GM23338 (cell line): ENCODE measurements around the gene PLAAT5. TPM values are rescaled to one million over a fixed set of nuclear protein-coding genes. Genes with fewer than 3 reads are reported as not detected.

Experiments used
- ATAC-seq: fragments of 200-7000 bp; cut with Tn5 transposase; 3 replicates; pipeline ENCODE4 v1.9.1; 2020
- DNase-seq: peaks from one replicate; pipeline ENCODE4 v3.0.0-alpha.2; 2015; ENCODE audit warnings: low spot score
- H2AFZ ChIP-seq: fragments of 200-600 bp; sonication (generic); 2 replicates; pipeline ENCODE4 v1.8.0; 2016; ENCODE audit warnings: antibody characterized with exemption, mild to moderate bottlenecking, moderate library complexity
- H3F3A ChIP-seq: fragments of 200-600 bp; sonication (generic); replicated peaks from 2 replicates; pipeline ENCODE4 v1.8.0; 2017; ENCODE audit warnings: antibody characterized with exemption, mixed run types, low read depth
- H3K27ac ChIP-seq: fragments of 200-600 bp; sonication (generic); 2 replicates; pipeline ENCODE4 v1.6.1; 2016; ENCODE audit warnings: low read depth
- H3K27me3 ChIP-seq: fragments of 200-600 bp; sonication (generic); 2 replicates; pipeline ENCODE4 v1.8.0; 2016; ENCODE audit warnings: mild to moderate bottlenecking, mixed run types, moderate library complexity; ENCODE audit not compliant: insufficient read depth
- H3K36me3 ChIP-seq: fragments of 200-600 bp; sonication (generic); 2 replicates; pipeline ENCODE4 v1.8.0; 2016; ENCODE audit warnings: mild to moderate bottlenecking; ENCODE audit not compliant: insufficient read depth
- H3K4me1 ChIP-seq: fragments of 200-600 bp; sonication (generic); 2 replicates; pipeline ENCODE4 v1.8.0; 2016; ENCODE audit warnings: mild to moderate bottlenecking, moderate library complexity; ENCODE audit not compliant: insufficient read depth
- H3K4me2 ChIP-seq: fragments of 200-600 bp; sonication (generic); 2 replicates; pipeline ENCODE4 v1.7.1; 2017; ENCODE audit warnings: mixed run types
- H3K4me3 ChIP-seq: fragments of 200-600 bp; sonication (generic); 2 replicates; pipeline ENCODE4 v1.6.1; 2016; ENCODE audit warnings: mixed run types
- H3K79me2 ChIP-seq: fragments of 200-600 bp; sonication (generic); replicated peaks from 2 replicates; pipeline ENCODE4 v1.8.0; 2017; ENCODE audit warnings: mild to moderate bottlenecking; ENCODE audit not compliant: insufficient read depth
- H3K9me2 ChIP-seq: fragments of 200-600 bp; sonication (generic); 2 replicates; pipeline ENCODE4 v1.8.0; 2017; ENCODE audit not compliant: insufficient read depth
- H4K20me1 ChIP-seq: fragments of 200-600 bp; sonication (generic); replicated peaks from 2 replicates; pipeline ENCODE4 v1.8.0; 2017; ENCODE audit warnings: mild to moderate bottlenecking; ENCODE audit not compliant: insufficient read depth
- H3K27ac Mint-ChIP-seq: 2 replicates; pipeline ENCODE4 v1.8.0; 2020; ENCODE audit warnings: inconsistent platforms, mild to moderate bottlenecking, moderate library complexity, mixed read lengths
- H3K27me3 Mint-ChIP-seq: 3 replicates; pipeline ENCODE4 v1.8.0; 2022; ENCODE audit warnings: low read depth, mild to moderate bottlenecking, moderate library complexity, mixed read lengths, inconsistent platforms; ENCODE audit not compliant: insufficient read depth, poor library complexity
- H3K36me3 Mint-ChIP-seq: 3 replicates; pipeline ENCODE4 v1.8.0; 2021; ENCODE audit warnings: low read depth, mild to moderate bottlenecking, inconsistent platforms, moderate library complexity, mixed read lengths
- H3K4me1 Mint-ChIP-seq: 3 replicates; pipeline ENCODE4 v1.8.0; 2020; ENCODE audit warnings: mild to moderate bottlenecking, inconsistent platforms, mixed read lengths
- H3K4me3 Mint-ChIP-seq: 3 replicates; pipeline ENCODE4 v1.8.0; 2021; ENCODE audit warnings: moderate library complexity, mild to moderate bottlenecking, inconsistent platforms, mixed read lengths
- H3K9me3 Mint-ChIP-seq: 3 replicates; pipeline ENCODE4 v1.8.0; 2020; ENCODE audit warnings: moderate library complexity, mild to moderate bottlenecking, inconsistent platforms, mixed read lengths
- CREB1 ChIP-seq: fragments of 250-450 bp; sonication (Bioruptor Pico); IDR thresholded peaks from 2 replicates; pipeline ENCODE4 v1.5.0; 2020; ENCODE audit warnings: low read depth, mild to moderate bottlenecking, moderate library complexity
- CTCF ChIP-seq, 2 experiments: fragments of 200-600 bp in 1 of 2; sonication (generic) in 1 of 2; conservative IDR thresholded peaks; 2 replicates each; pipeline versions ENCODE4 v1.5.1 to v1.6.1; 2016 to 2017; ENCODE audit warnings: antibody characterized with exemption in 2 of 2, low read depth in 2 of 2, mild to moderate bottlenecking in 2 of 2, moderate library complexity in 1 of 2
- ETS1 ChIP-seq: IDR thresholded peaks from 2 replicates; pipeline ENCODE4 v1.6.1; 2016; ENCODE audit warnings: antibody characterized with exemption
- EZH2 ChIP-seq: fragments of 200-600 bp; sonication (generic); IDR thresholded peaks from one replicate; pipeline ENCODE4 v1.8.0; 2017; ENCODE audit warnings: antibody characterized with exemption, mild to moderate bottlenecking, low read depth; ENCODE audit not compliant: unreplicated experiment
- EZH2phosphoT487 ChIP-seq: fragments of 200-600 bp; sonication (generic); IDR thresholded peaks from one replicate; pipeline ENCODE4 v1.8.1; 2018; ENCODE audit warnings: antibody characterized with exemption; ENCODE audit not compliant: unreplicated experiment
- JUNB ChIP-seq: IDR thresholded peaks from one replicate; pipeline ENCODE4 v1.6.1; 2016; ENCODE audit warnings: antibody characterized with exemption; ENCODE audit not compliant: unreplicated experiment
- NANOG ChIP-seq: IDR thresholded peaks from 2 replicates; pipeline ENCODE4 v1.6.1; 2016; ENCODE audit warnings: antibody characterized with exemption, borderline replicate concordance
- POLR2AphosphoS5 ChIP-seq: IDR thresholded peaks from 2 replicates; pipeline ENCODE4 v1.6.1; 2016; ENCODE audit warnings: antibody characterized with exemption, low read depth
- REST ChIP-seq: IDR thresholded peaks from one replicate; pipeline ENCODE4 v1.6.1; 2018; ENCODE audit warnings: antibody characterized with exemption; ENCODE audit not compliant: unreplicated experiment
- ZNF331 ChIP-seq: fragments of 250-450 bp; sonication (Bioruptor Pico); IDR thresholded peaks from 2 replicates; pipeline ENCODE4 v1.5.0; 2020; ENCODE audit warnings: low read depth, mild to moderate bottlenecking, moderate library complexity
- polyA plus RNA-seq: library from polyadenylated mRNA; unstranded; fragments of >200 nt; fragmentation: Nextera tagmentation; extraction: Ambion mirVana; gene quantifications from 2 replicates; pipeline ENCODE4 v1.2.1, GENCODE V29; 2016
- total RNA-seq: library from RNA; depleted of rRNA; stranded (reverse); fragments of >200 nt; shearing (Covaris generic); gene quantifications from 2 replicates; pipeline ENCODE4 v1.2.3, GENCODE V29; 2014

Gene PLAAT5
- total and polyA plus RNA-seq, 2 experiments from 2014 or later: 7.7 to 11.6 TPM

- TF ChIP-seq REST: no peak
Observed at GRCh38 chr11:63537293-63538101, 46.5 kb upstream of the PLAAT5 start (continued).

- Histone ChIP-seq H3K27me3 (no peaks in the 10 kb centered on the region), H3K9me2 (peaks cover 9% of the 10 kb centered on the region; the same call in 1 of the 2 replicates), H3K4me3 (no peak within 1 kb of the TSS), H2AFZ (no peak within 1 kb of the TSS), H3K79me2 (no peaks in the 10 kb centered on the region), H3K36me3 (no peaks in the 10 kb centered on the region), H3F3A (0 out of 2 replicates have a peak, but pooled peaks cover 8% of the 10 kb centered on the region), H3K4me2 (no peak within 1 kb of the TSS), H3K4me1 (peaks cover 14% of the 10 kb centered on the region), H3K27ac (no peak within 1 kb of the TSS), H4K20me1 (no peaks in the 10 kb centered on the region)
- Mint-ChIP-seq H3K36me3 (no peaks in the 10 kb centered on the region; the same call in 1 of the 3 replicates), H3K27me3 (peaks cover 10% of the 10 kb centered on the region), H3K27ac (no peak within 1 kb of the TSS), H3K4me3 (no peak within 1 kb of the TSS), H3K4me1 (peaks cover 26% of the 10 kb centered on the region), H3K9me3 (0 out of 3 replicates have a peak, but pooled peaks cover 4% of the 10 kb centered on the region)
- DNase-seq (no peak), ATAC-seq (no peak; the same call in 2 of the 3 replicates)
- no peak for TF ChIP-seq POLR2AphosphoS5
- no peak for TF ChIP-seq NANOG
- no peak for TF ChIP-seq CTCF (conservative IDR thresholded peaks at IDR 0.05; ENCODE audit: low read depth in 2 of 2)
- TF ChIP-seq CREB1 (CRISPR knock-in tag): no peak
- no peak for TF ChIP-seq REST
- no peak for TF ChIP-seq ZNF331 (CRISPR knock-in tag)
- no peak for TF ChIP-seq EZH2
- TF ChIP-seq EZH2phosphoT487: no peak
- TF ChIP-seq JUNB: no peak
- no peak for TF ChIP-seq ETS1
Observed at GRCh38 chr11:63536669-63537292, 45.8 kb upstream of the PLAAT5 start, which contains the start of gene PLAAT4. TSS of gene PLAAT4 (plus strand) at chr11:63536808. CDS start at chr11:63536869, 61 bp downstream.
